Sigmoid colon (tissue), 7 donors: Measurements from ENCODE around the gene FAM162A. TPM values are rescaled to one million over a fixed set of nuclear protein-coding genes. Genes with fewer than 3 reads are reported as not detected.
"Not testable (repeated sequence)": the region's sequence is repeated elsewhere in the genome, so short reads cannot be mapped to it uniquely, and the experiment has no call there.

Experiments
- DNase-seq: peaks from one replicate; pipeline ENCODE4 v3.0.0-alpha.2; 2019
- H3K27ac ChIP-seq, 4 donors: fragments of 200-600 bp; sonication (generic); one replicate each; pipeline ENCODE4 v1.5.1; 2016 to 2019; ENCODE audit warnings: mild to moderate bottlenecking in 1 of 4
- H3K27me3 ChIP-seq, 3 donors: fragments of 200-600 bp; sonication (generic); one replicate each; pipeline ENCODE4 v1.5.1; 2019; ENCODE audit warnings: mild to moderate bottlenecking in 1 of 3
- H3K36me3 ChIP-seq, 4 donors: fragments of 200-600 bp; sonication (generic); one replicate each; pipeline ENCODE4 v1.5.1; 2016 to 2019
- H3K4me1 ChIP-seq, 4 donors: fragments of 200-600 bp; sonication (generic); one replicate each; pipeline ENCODE4 v1.5.1; 2017 to 2019
- H3K4me3 ChIP-seq, 4 donors: fragments of 200-600 bp; sonication (generic); one replicate each; pipeline ENCODE4 v1.5.1; 2017 to 2019; ENCODE audit warnings: mild to moderate bottlenecking in 2 of 4, moderate library complexity in 1 of 4
- H3K9me3 ChIP-seq, 4 donors: fragments of 200-600 bp in 3 of 4; sonication (generic) in 3 of 4; one replicate each; pipeline versions ENCODE4 v1.5.1 to v1.6.1; 2013 to 2019
- EP300 ChIP-seq, 4 donors: sonication (generic); formaldehyde crosslinking; IDR thresholded peaks; one replicate each; pipeline ENCODE4 v1.6.1; 2017; ENCODE audit warnings: antibody characterized with exemption in 4 of 4
- POLR2A ChIP-seq, 2 donors: fragments of 450-650 bp; IDR thresholded peaks; one replicate each; pipeline ENCODE4 v1.6.1; 2016; ENCODE audit warnings: antibody characterized with exemption in 2 of 2, mild to moderate bottlenecking in 2 of 2, moderate library complexity in 2 of 2
- POLR2AphosphoS5 ChIP-seq, 4 donors: sonication (generic); formaldehyde crosslinking; IDR thresholded peaks; one replicate each; pipeline ENCODE4 v1.6.1; 2017; ENCODE audit warnings: antibody characterized with exemption in 4 of 4
- WGBS, 2 donors: extraction: QIAGEN DNeasy Blood & Tissue Kit; methylation state at CpG; one replicate each; pipeline ENCODE4 v1.1.7; 2013; 5-methylcytosine and 5-hydroxymethylcytosine counted together
- intact Hi-C: fragments of 100-400 bp; cut with DNase I; formaldehyde crosslinking; loops from one replicate; pipeline ENCODE4 v1.15.1; 2023
- polyA plus RNA-seq, 3 donors: library from polyadenylated mRNA; stranded (reverse); fragments of 200-250 nt; gene quantifications; one replicate each; pipeline ENCODE4 v1.2.3, GENCODE V29; 2013
- total RNA-seq, 4 donors: library from RNA; depleted of rRNA; stranded (reverse); fragments of >200 nt; gene quantifications; one replicate each; pipeline ENCODE4 v1.1.0, GENCODE V29; 2016
- TF ChIP-seq, protein P1 (sequence below), 4 experiments: fragments of 450-650 bp in 3 of 4; fragments of 200-600 bp in 1 of 4; IDR thresholded peaks; one replicate each; pipeline ENCODE4 v1.5.1; 2016 to 2019; ENCODE audit warnings: antibody characterized with exemption in 4 of 4, mild to moderate bottlenecking in 3 of 4, moderate library complexity in 2 of 4
- donor health status: healthy with polysubstance abuse.
- donor health status: Bipolar disorder and iron deficiency.
- donor health status: healthy.

Gene FAM162A
- total and polyA plus RNA-seq, 7 donors, result 37.1 to 298 (median 56.6) TPM

- no peak for TF ChIP-seq POLR2AphosphoS5 (IDR thresholded peaks at IDR 0.05)
- TF ChIP-seq, protein P1, sequence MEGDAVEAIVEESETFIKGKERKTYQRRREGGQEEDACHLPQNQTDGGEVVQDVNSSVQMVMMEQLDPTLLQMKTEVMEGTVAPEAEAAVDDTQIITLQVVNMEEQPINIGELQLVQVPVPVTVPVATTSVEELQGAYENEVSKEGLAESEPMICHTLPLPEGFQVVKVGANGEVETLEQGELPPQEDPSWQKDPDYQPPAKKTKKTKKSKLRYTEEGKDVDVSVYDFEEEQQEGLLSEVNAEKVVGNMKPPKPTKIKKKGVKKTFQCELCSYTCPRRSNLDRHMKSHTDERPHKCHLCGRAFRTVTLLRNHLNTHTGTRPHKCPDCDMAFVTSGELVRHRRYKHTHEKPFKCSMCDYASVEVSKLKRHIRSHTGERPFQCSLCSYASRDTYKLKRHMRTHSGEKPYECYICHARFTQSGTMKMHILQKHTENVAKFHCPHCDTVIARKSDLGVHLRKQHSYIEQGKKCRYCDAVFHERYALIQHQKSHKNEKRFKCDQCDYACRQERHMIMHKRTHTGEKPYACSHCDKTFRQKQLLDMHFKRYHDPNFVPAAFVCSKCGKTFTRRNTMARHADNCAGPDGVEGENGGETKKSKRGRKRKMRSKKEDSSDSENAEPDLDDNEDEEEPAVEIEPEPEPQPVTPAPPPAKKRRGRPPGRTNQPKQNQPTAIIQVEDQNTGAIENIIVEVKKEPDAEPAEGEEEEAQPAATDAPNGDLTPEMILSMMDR (IDR thresholded peaks at IDR 0.05), result no peak
- TF ChIP-seq POLR2A (IDR thresholded peaks at IDR 0.05), result no peak
- no peak for TF ChIP-seq EP300 (IDR thresholded peaks at IDR 0.05)
- Histone ChIP-seq H3K4me3 (no peak overlapping the region), H3K9me3 (no peaks in the 10 kb centered on the region), H3K27me3 (no peaks in the 10 kb centered on the region), H3K36me3 (peaks cover 0 to 93% (median 48%) of the 10 kb centered on the region in 4 donors), H3K4me1 (no peaks in the 10 kb centered on the region), H3K27ac (no peak overlapping the region)
- intact Hi-C loops, result no loop called here
- WGBS, 2 donors, result 93 to 99% methylated on average over 9 of the region's 9 CpGs
- no peak for DNase-seq
Observed at GRCh38 chr3:122435950-122436349, 52.0 kb downstream of the FAM162A start.

GRCh38 chr3:122443090-122443489 lies 59.1 kb downstream of the FAM162A start:
- no peak overlapping the region for H3K27ac ChIP-seq
- H3K4me3 ChIP-seq, result no peak overlapping the region
- H3K36me3 ChIP-seq, result peaks cover 4 to 64% (median 25%) of the 10 kb centered on the region in 4 donors
- 90 to 92% methylated on average over 10 of the region's 10 CpGs for WGBS, 2 donors
- DNase-seq, result no peak
- no peaks in the 10 kb centered on the region for H3K4me1 ChIP-seq
- intact Hi-C loops, result no loop called here
- H3K27me3 ChIP-seq, result no peaks in the 10 kb centered on the region
- no peaks in the 10 kb centered on the region for H3K9me3 ChIP-seq
- TF ChIP-seq POLR2A (IDR thresholded peaks at IDR 0.05) (no peak), POLR2AphosphoS5 (IDR thresholded peaks at IDR 0.05) (no peak), EP300 (IDR thresholded peaks at IDR 0.05) (no peak)
- TF ChIP-seq, protein P1 (IDR thresholded peaks at IDR 0.05), result no peak

DNA sequence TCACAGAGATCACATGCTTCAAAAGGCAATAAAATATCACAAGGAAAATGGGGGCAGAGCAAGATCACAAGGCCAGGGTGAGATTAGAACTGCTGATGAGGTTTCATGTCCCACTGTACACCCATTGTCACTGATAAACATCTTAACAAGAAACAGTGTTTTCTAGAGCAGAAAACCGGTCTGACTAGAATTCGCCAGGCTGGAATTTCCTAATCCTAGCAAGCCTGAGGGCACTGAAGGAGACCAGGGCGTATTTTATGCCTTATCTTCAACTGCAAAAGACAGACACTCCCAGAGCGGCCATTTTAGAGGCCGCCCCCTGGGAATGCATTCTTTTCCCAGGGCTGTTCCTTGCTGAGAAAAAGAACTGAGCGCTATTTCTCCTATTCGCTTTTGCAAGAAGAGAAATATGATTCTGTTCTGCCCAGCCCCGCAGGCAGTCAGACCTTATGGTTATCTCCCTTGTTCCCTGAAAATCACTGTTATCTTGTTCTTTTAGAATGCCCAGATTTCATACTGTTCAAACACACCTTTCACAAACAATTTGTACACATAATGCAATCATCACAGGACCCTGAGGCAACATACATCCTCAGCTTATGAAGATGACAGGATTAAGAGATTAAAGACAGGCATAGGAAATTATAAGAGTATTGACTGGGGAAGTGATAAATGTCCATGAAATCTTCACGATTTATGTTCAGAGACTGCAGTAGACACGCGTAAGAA lies 59.9 kb downstream of the FAM162A start:
- H3K4me3 ChIP-seq, H3K9me3 ChIP-seq, H3K27me3 ChIP-seq, DNase-seq, H3K27ac ChIP-seq, intact Hi-C loops, H3K4me1 ChIP-seq: not testable (repeated sequence)
- peaks cover 4 to 64% (median 24%) of the 10 kb centered on the region in 4 donors for H3K36me3 ChIP-seq
- WGBS, 2 donors, result 94 to 98% methylated on average over 11 of the region's 11 CpGs

- H3K4me3 ChIP-seq, H3K27me3 ChIP-seq, H3K4me1 ChIP-seq, intact Hi-C loops, DNase-seq, H3K27ac ChIP-seq, H3K9me3 ChIP-seq: not testable (repeated sequence)
- H3K36me3 ChIP-seq, result peaks cover 8 to 64% (median 20%) of the 10 kb centered on the region in 4 donors
- WGBS, 2 donors, result 96% methylated on average over 5 of the region's 5 CpGs
Observed at GRCh38 chr3:122444491-122444887, 60.5 kb downstream of the FAM162A start.

DNA sequence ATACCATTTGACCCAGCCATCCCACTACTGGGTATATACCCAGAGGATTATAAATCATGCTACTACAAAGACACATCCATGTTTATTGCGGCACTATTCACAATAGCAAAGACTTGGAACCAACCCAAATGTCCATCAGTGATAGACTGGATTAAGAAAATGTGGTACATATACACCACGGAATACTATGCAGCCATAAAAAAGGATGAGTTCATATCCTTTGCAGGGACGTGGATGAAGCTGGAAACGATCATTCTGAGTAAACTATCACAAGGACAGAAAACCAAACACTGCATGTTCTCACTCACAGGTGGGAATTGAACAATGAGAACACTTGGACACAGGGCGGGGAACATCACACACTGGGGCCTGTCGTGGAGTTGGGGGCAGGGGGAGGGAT lies 64.2 kb downstream of the FAM162A start:
- H3K9me3 ChIP-seq, intact Hi-C loops, H3K4me1 ChIP-seq, H3K27me3 ChIP-seq, DNase-seq, H3K27ac ChIP-seq, H3K4me3 ChIP-seq: not testable (repeated sequence)
- peaks cover 14 to 64% (median 23%) of the 10 kb centered on the region in 4 donors for H3K36me3 ChIP-seq
- 97 to 98% methylated on average over 6 of the region's 6 CpGs for WGBS, 2 donors

GRCh38 chr3:122451371-122451770 lies 67.4 kb downstream of the FAM162A start:
- 93 to 95% methylated on average over 3 of the region's 3 CpGs for WGBS, 2 donors
- peaks cover 9 to 73% (median 20%) of the 10 kb centered on the region in 4 donors for H3K36me3 ChIP-seq
- H3K4me1 ChIP-seq, result no peaks in the 10 kb centered on the region
- H3K27ac ChIP-seq, result no peak overlapping the region
- TF ChIP-seq, protein P1 (IDR thresholded peaks at IDR 0.05), result no peak
- TF ChIP-seq EP300 (IDR thresholded peaks at IDR 0.05), result no peak
- no peak for TF ChIP-seq POLR2A (IDR thresholded peaks at IDR 0.05)
- TF ChIP-seq POLR2AphosphoS5 (IDR thresholded peaks at IDR 0.05), result no peak
- DNase-seq, result no peak
- H3K4me3 ChIP-seq, result no peak overlapping the region
- no peaks in the 10 kb centered on the region for H3K27me3 ChIP-seq
- H3K9me3 ChIP-seq, result no peaks in the 10 kb centered on the region
- intact Hi-C loops, result loop anchor here (10.0 kb wide), 1 partner anchor 103 kb away; no protein-coding TSS in a partner anchor
